ENCODE data around the gene BST1.
A peak's percentile ranks its signal among the peaks of the same experiment; 100 is the strongest.

The BST1 gene

GRCh38 chr4:15676039-15676438 lies 26.8 kb upstream of the BST1 start:
- DNase-seq = no peak
- no peak overlapping the region for H3K4me2 ChIP-seq (ENCODE audit: low read length, poor library complexity, severe bottlenecking)
- no peak overlapping the region for H2BK15ac ChIP-seq (ENCODE audit: low read depth, poor library complexity, severe bottlenecking)
- H3K4me1 ChIP-seq (ENCODE audit: control insufficient read depth, insufficient read depth, low read depth, low read length) = no peaks in the 10 kb centered on the region
- H3K9ac ChIP-seq (ENCODE audit: low read length) = no peak overlapping the region
- H3K36me3 ChIP-seq (ENCODE audit: control insufficient read depth in 1 of 2, insufficient read depth in 2 of 2, low read depth in 1 of 2, low read length in 2 of 2) = peaks cover 0 to 4% of the 10 kb centered on the region in 2 experiments
- H3K4me3 ChIP-seq (ENCODE audit: insufficient read depth in 1 of 2, low read depth in 1 of 2, low read length in 2 of 2) = no peak overlapping the region
- H2AFZ ChIP-seq (ENCODE audit: low read depth, low read length) = no peak overlapping the region
- H3K23ac ChIP-seq (ENCODE audit: low read length in 2 of 2) = no peak overlapping the region
- no peak overlapping the region for H4K91ac ChIP-seq (ENCODE audit: low read length)
- H3K4ac ChIP-seq (ENCODE audit: low read depth in 1 of 2, low read length in 2 of 2) = no peak overlapping the region
- H3K9me3 ChIP-seq (ENCODE audit: control insufficient read depth, low read length) = no peaks in the 10 kb centered on the region
- H3K18ac ChIP-seq (ENCODE audit: low read depth in 1 of 2, low read length in 2 of 2) = no peak overlapping the region
- H2BK5ac ChIP-seq (ENCODE audit: low read depth, low read length, poor library complexity, severe bottlenecking) = no peak overlapping the region
- H3K14ac ChIP-seq (ENCODE audit: low read length in 2 of 2) = no peak overlapping the region
- H4K8ac ChIP-seq (ENCODE audit: low read length) = no peak overlapping the region
- H3K79me1 ChIP-seq (replicated peaks; ENCODE audit: low read length, poor library complexity, severe bottlenecking) = peaks cover 4% of the 10 kb centered on the region
- WGBS = no CpG with 5 or more reads among the region's 1 CpG
- H2AK5ac ChIP-seq (ENCODE audit: low read length, severe bottlenecking) = no peak overlapping the region
- no peak overlapping the region for H3K27ac ChIP-seq (ENCODE audit: low read length, poor library complexity, severe bottlenecking)
- H3K27me3 ChIP-seq (ENCODE audit: control insufficient read depth in 1 of 2, insufficient read depth in 1 of 2, low read length in 2 of 2) = no peaks in the 10 kb centered on the region
- no peak overlapping the region for H2BK12ac ChIP-seq (ENCODE audit: low read length in 2 of 2)
- no peak overlapping the region for H2BK120ac ChIP-seq (ENCODE audit: low read depth, low read length)

GRCh38 chr4:15676899-15677298 lies 26.0 kb upstream of the BST1 start:
- Histone ChIP-seq H2BK120ac (ENCODE audit: low read depth, low read length) (no peak overlapping the region), H4K8ac (ENCODE audit: low read length) (no peak overlapping the region), H3K14ac (ENCODE audit: low read length in 2 of 2) (no peak overlapping the region), H3K18ac (ENCODE audit: low read depth in 1 of 2, low read length in 2 of 2) (no peak overlapping the region), H2BK5ac (ENCODE audit: low read depth, low read length, poor library complexity, severe bottlenecking) (no peak overlapping the region), H3K9ac (ENCODE audit: low read length) (no peak overlapping the region), H2AFZ (ENCODE audit: low read depth, low read length) (no peak overlapping the region), H3K27me3 (ENCODE audit: control insufficient read depth in 1 of 2, insufficient read depth in 1 of 2, low read length in 2 of 2) (no peaks in the 10 kb centered on the region), H3K9me3 (ENCODE audit: control insufficient read depth, low read length) (no peaks in the 10 kb centered on the region), H3K4me1 (ENCODE audit: control insufficient read depth, insufficient read depth, low read depth, low read length) (no peaks in the 10 kb centered on the region), H3K4me3 (ENCODE audit: insufficient read depth in 1 of 2, low read depth in 1 of 2, low read length in 2 of 2) (no peak overlapping the region), H3K23ac (ENCODE audit: low read length in 2 of 2) (no peak overlapping the region), H2AK5ac (ENCODE audit: low read length, severe bottlenecking) (no peak overlapping the region), H3K27ac (ENCODE audit: low read length, poor library complexity, severe bottlenecking) (no peak overlapping the region), H3K4me2 (ENCODE audit: low read length, poor library complexity, severe bottlenecking) (no peak overlapping the region), H3K79me1 (replicated peaks; ENCODE audit: low read length, poor library complexity, severe bottlenecking) (peaks cover 2% of the 10 kb centered on the region), H3K36me3 (ENCODE audit: control insufficient read depth in 1 of 2, insufficient read depth in 2 of 2, low read depth in 1 of 2, low read length in 2 of 2) (peaks cover 0 to 4% of the 10 kb centered on the region in 2 experiments), H2BK15ac (ENCODE audit: low read depth, poor library complexity, severe bottlenecking) (no peak overlapping the region), H3K4ac (ENCODE audit: low read depth in 1 of 2, low read length in 2 of 2) (no peak overlapping the region), H2BK12ac (ENCODE audit: low read length in 2 of 2) (no peak overlapping the region), H4K91ac (ENCODE audit: low read length) (no peak overlapping the region)
- WGBS = 100% methylated on average over 4 of the region's 6 CpGs
- no peak for DNase-seq

GRCh38 chr4:15677507-15677988 lies 25.3 kb upstream of the BST1 start:
- Histone ChIP-seq H3K9ac (ENCODE audit: low read length) (no peak overlapping the region), H3K4me3 (ENCODE audit: insufficient read depth in 1 of 2, low read depth in 1 of 2, low read length in 2 of 2) (no peak overlapping the region), H2BK15ac (ENCODE audit: low read depth, poor library complexity, severe bottlenecking) (no peak overlapping the region), H3K9me3 (ENCODE audit: control insufficient read depth, low read length) (no peaks in the 10 kb centered on the region), H3K36me3 (ENCODE audit: control insufficient read depth in 1 of 2, insufficient read depth in 2 of 2, low read depth in 1 of 2, low read length in 2 of 2) (no peaks in the 10 kb centered on the region), H3K4ac (ENCODE audit: low read depth in 1 of 2, low read length in 2 of 2) (no peak overlapping the region), H2AK5ac (ENCODE audit: low read length, severe bottlenecking) (no peak overlapping the region), H3K14ac (ENCODE audit: low read length in 2 of 2) (no peak overlapping the region), H3K4me2 (ENCODE audit: low read length, poor library complexity, severe bottlenecking) (peak overlapping the region; percentile 63), H3K27ac (ENCODE audit: low read length, poor library complexity, severe bottlenecking) (peak overlapping the region; percentile 91), H2BK12ac (ENCODE audit: low read length in 2 of 2) (no peak overlapping the region), H3K27me3 (ENCODE audit: control insufficient read depth in 1 of 2, insufficient read depth in 1 of 2, low read length in 2 of 2) (no peaks in the 10 kb centered on the region), H3K18ac (ENCODE audit: low read depth in 1 of 2, low read length in 2 of 2) (peak overlapping the region in 1 of 2 experiments; percentile 33), H4K91ac (ENCODE audit: low read length) (no peak overlapping the region), H3K4me1 (ENCODE audit: control insufficient read depth, insufficient read depth, low read depth, low read length) (no peaks in the 10 kb centered on the region), H3K79me1 (replicated peaks; ENCODE audit: low read length, poor library complexity, severe bottlenecking) (no peaks in the 10 kb centered on the region), H2BK5ac (ENCODE audit: low read depth, low read length, poor library complexity, severe bottlenecking) (peak overlapping the region; percentile 15), H2BK120ac (ENCODE audit: low read depth, low read length) (no peak overlapping the region), H3K23ac (ENCODE audit: low read length in 2 of 2) (no peak overlapping the region), H4K8ac (ENCODE audit: low read length) (no peak overlapping the region), H2AFZ (ENCODE audit: low read depth, low read length) (no peak overlapping the region)
- DNase-seq = peak; percentile 62
- WGBS = 91% methylated on average over 2 of the region's 2 CpGs

- Histone ChIP-seq H3K9me3 (ENCODE audit: control insufficient read depth, low read length) (no peaks in the 10 kb centered on the region), H3K79me1 (replicated peaks; ENCODE audit: low read length, poor library complexity, severe bottlenecking) (peaks cover 7% of the 10 kb centered on the region), H4K8ac (ENCODE audit: low read length) (no peak overlapping the region), H2BK120ac (ENCODE audit: low read depth, low read length) (peak overlapping the region; percentile 8), H2BK12ac (ENCODE audit: low read length in 2 of 2) (no peak overlapping the region), H2BK15ac (ENCODE audit: low read depth, poor library complexity, severe bottlenecking) (no peak overlapping the region), H2BK5ac (ENCODE audit: low read depth, low read length, poor library complexity, severe bottlenecking) (peak overlapping the region; percentile 89), H2AK5ac (ENCODE audit: low read length, severe bottlenecking) (no peak overlapping the region), H4K91ac (ENCODE audit: low read length) (no peak overlapping the region), H3K4me1 (ENCODE audit: control insufficient read depth, insufficient read depth, low read depth, low read length) (no peaks in the 10 kb centered on the region), H3K18ac (ENCODE audit: low read depth in 1 of 2, low read length in 2 of 2) (peak overlapping the region; percentile 69 to 90), H3K36me3 (ENCODE audit: control insufficient read depth in 1 of 2, insufficient read depth in 2 of 2, low read depth in 1 of 2, low read length in 2 of 2) (peaks cover 0 to 18% of the 10 kb centered on the region in 2 experiments), H3K4me2 (ENCODE audit: low read length, poor library complexity, severe bottlenecking) (peak overlapping the region; percentile 95), H3K27ac (ENCODE audit: low read length, poor library complexity, severe bottlenecking) (peak overlapping the region; percentile 46), H3K4ac (ENCODE audit: low read depth in 1 of 2, low read length in 2 of 2) (peak overlapping the region; percentile 46 to 61), H3K9ac (ENCODE audit: low read length) (peak overlapping the region; percentile 98), H3K27me3 (ENCODE audit: control insufficient read depth in 1 of 2, insufficient read depth in 1 of 2, low read length in 2 of 2) (no peaks in the 10 kb centered on the region), H2AFZ (ENCODE audit: low read depth, low read length) (no peak overlapping the region), H3K23ac (ENCODE audit: low read length in 2 of 2) (peak overlapping the region in 1 of 2 experiments; percentile 8), H3K14ac (ENCODE audit: low read length in 2 of 2) (peak overlapping the region in 1 of 2 experiments; percentile 86), H3K4me3 (ENCODE audit: insufficient read depth in 1 of 2, low read depth in 1 of 2, low read length in 2 of 2) (peak overlapping the region; percentile 79 to 90)
- 2% methylated on average over 14 of the region's 14 CpGs for WGBS
- DNase-seq = no peak
These were observed 21.8 kb upstream of the BST1 start for GRCh38 chr4:15681067-15681371.

Measured in mesenchymal stem cell (in vitro differentiated cells and primary cell).